HG03139 (cell line): ENCODE data around the gene CFAP97D2.
A peak's percentile ranks its signal among the peaks of the same experiment; 100 is the strongest.
"Not testable (repeated sequence)": the region's sequence is repeated elsewhere in the genome, so short reads cannot be mapped to it uniquely, and the experiment has no call there.

Experiments used
- ATAC-seq: cut with Tn5 transposase; IDR thresholded peaks from one replicate; pipeline ENCODE4 v1.9.1; 2021; ENCODE audit not compliant: unreplicated experiment

CFAP97D2 gene

DNA sequence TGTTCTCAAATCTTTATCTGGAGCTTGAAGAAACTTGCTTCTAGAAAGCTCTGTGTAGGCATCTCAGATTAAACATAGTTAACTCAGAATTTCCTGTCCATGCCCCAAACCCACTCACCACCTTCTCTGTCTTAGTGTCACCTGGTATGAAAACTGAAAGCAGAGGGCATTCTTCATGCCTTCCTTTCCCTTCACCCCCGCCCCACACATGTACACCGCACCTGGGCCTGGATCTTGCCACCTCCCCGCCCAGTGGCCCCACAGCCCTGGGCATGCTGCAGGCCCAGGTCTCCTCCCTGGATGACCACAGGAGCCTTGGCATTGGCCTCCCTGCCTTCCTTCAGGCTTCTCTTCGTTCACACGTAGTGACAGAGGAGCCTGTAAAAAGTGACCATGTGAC, 15.8 kb downstream of the CFAP97D2 start:
- ATAC-seq = no peak

DNA sequence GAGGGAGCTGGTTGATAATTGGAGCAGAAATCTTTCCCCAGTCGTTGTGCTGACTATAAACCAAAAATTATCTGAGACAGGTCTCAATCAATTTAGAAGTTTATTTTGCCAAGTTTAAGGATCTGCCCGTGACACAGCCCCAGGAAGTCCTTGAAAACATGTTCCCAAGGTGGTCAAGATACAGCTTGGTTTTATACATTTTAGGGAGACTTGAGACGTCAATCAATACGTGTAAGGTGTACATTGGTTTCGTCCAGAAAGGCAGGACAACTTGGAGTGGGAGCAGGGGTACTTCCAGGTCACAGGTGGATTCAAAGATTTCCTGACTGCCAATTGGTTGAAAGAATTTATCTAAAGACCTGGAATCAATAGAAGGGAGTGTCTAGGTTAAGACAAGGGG, 17.6 kb downstream of the CFAP97D2 start:
- no peak for ATAC-seq

DNA sequence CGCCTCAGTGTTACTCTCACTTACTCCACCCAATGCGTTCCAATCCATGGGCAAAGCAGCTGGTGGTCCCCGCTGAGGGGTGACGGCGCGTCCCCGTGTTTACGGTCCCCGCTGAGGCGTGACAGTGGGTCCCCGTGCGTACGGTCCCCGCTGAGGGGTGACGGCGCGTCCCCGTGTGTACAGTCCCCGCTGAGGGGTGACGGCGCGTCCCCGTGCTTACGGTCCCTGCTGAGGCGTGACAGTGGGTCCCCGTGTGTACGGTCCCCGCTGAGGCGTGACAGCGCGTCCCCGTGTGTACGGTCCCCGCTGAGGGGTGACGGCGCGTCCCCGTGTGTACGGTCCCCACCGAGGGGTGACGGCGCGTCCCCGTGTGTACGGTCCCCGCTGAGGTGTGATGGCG, 19.5 kb downstream of the CFAP97D2 start:
- ATAC-seq = no peak

DNA sequence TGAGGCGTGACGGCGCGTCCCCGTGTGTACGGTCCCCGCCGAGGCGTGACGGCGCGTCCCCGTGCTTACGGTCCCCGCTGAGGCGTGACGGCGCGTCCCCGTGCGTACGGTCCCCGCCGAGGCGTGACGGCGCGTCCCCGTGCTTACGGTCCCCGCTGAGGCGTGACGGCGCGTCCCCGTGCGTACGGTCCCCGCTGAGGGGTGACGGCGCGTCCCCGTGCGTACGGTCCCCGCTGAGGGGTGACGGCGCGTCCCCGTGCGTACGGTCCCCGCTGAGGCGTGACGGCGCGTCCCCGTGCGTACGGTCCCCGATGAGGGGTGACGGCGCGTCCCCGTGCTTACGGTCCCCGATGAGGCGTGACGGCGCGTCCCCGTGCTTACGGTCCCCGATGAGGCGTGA, 20.5 kb downstream of the CFAP97D2 start:
- ATAC-seq = not testable (repeated sequence)

DNA sequence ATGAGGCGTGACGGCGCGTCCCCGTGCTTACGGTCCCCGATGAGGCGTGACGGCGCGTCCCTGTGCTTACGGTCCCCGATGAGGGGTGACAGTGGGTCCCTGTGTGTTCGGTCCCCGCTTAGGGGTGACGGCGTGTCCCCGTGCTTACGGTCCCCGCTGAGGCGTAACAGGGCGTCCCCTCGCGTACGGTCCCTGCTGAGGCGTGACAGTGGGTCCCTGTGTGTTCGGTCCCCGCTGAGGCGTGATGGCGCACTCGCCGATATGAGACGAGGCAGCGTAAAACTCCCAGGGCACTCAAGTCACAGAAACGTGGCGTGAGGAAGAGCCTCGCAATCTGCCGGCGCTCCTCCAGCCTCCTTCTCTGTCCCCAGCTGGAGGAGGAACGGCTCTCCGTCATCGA, 20.9 kb downstream of the CFAP97D2 start:
- ATAC-seq = no peak

DNA sequence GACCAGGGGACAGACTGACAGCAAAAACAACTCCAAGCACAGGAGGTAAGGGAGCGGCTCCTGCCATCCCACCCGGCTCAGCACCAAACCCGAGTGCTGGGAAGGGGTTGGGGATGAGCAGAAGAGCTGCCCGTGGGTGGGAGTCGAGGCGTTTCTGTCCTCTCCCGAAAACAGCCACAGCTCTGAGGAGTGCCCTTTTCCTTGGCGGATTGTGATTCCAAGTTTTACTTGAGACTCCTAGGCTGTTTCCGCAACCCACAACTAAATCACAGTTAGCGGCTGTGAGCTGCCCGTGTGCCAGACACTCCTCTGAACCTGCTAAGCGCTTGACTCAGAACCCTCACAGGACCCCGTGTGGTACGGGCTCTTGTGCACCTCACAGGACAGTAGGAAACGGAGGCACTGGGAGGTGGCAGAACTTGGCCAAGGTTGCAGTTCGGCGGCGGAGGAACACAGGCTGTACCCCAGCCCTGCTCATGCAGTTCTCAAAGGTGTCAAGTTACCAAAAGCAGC, 21.4 kb downstream of the CFAP97D2 start:
- ATAC-seq = no peak

DNA sequence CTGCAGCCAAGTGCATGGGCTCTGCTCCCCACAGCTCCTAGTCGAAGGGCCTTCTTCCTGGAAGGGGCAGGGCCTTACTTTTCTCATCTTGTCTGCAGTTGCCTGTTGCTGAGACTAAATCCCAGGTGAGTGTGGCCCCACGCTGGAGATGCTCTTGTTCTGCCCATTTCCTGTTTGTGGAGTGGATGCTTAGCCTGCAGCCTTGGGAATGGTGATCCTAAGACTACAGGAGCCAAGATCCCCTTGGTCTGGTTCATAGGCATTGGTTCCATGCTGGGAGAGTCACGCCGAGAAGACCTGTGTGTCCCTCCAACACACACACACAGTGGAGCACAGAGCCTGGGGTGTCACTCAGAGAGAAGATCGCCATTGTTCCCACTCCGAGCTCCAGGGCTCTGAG, 23.5 kb downstream of the CFAP97D2 start:
- no peak for ATAC-seq

DNA sequence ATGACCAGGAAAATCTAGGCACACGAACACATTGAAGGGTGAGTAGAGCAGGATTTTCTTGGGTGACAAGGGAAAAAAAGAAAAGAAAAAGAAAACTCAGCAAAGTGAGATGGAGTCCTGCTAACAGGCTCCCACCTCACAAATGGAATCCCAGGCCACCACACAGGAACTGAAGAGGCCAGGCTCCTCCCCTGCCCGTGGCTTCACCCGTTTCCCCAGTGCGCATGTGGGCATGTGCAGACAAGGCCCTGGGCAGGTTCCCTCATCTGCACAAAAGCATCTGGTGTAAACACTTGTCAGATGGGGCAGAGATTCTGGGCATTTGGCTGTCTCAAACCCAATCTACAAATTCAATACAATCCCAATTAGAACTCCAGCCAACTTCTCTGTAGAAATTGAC, 24.5 kb downstream of the CFAP97D2 start:
- no peak for ATAC-seq

DNA sequence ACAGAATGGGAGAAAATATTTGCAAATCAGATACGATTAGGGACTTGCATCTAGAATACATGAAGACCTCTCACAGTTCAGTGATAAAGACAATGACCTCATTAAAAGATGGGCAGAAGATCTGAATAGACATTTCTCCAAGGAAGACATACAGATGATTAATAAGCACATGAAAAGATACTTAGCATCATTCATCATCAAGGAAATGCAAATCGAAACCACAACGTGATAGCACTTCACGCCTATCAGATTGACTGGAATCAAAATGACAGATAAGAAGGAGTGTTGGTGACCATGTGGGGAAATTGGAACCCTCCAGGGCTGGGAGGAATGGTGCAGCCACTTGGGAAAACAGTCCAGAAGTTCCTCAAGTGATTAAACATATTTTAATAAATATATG, 25.8 kb downstream of the CFAP97D2 start:
- no peak for ATAC-seq

DNA sequence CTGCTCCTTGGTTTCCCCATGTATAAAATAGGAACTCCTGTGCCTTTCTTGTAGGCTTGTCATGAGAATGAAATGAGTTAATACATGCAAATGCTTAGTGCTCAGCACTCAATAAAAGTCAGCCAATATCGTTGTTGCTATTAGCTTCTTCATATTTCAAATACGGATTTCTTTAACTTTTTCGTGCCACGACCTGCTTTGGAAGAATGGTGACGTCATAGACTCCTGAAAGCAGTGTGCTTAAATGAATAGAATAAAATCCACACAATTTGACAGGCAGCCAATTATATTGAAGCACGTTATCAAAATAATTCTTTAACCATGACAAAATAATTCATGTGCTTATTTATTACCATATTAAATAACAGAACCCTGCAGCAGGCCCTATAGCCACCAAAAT, 29.1 kb downstream of the CFAP97D2 start:
- ATAC-seq = no peak

DNA sequence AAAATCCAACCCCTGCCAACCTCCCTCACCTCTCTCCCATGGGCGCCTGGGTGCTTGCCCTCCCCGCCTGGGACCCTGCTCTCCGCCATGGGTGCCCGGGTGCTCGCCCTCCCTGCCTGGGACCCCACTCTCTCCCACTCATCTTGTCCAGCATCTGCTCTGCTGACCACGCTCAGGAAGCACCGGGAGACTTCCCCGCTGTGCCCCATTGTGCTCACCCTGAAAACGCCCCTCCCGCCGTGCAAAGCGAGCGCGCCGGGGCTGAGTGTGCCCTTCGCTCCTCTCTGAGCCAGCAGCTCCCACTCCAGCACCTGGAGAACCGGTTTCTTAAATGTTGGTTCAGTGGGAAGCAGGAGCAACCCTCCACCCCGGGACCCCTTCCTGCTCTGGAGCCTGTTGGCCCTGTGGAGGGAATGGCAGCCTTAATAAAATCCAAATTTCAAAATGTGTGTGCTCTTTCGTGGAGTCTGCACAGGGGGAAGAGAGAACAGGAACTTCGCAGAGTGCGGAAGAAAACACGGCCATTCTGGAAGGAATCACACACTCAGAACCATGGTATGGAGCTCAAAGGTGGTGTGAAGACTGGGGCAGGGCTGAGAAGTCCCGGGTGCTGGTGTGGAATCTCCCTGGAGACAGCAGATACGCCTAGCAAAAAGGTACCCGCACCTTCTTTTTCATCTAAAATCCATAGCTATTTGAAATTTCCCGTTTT, 32.5 kb downstream of the CFAP97D2 start:
- no peak for ATAC-seq

DNA sequence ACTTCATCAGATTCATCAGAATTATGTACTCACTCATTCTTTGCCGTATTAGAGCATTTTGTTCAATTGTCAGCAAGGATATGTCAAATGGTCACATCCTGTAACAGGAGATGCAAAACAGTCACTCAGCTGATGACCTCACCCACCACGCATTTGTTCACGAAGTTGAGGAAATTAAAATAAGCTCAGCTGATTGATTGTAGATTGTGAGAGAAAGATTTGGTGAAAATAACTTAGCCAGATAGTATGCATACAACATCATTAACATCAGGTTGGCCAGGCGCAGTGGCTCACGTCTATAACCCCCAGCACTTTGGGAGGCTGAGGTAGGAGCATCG, 33.1 kb downstream of the CFAP97D2 start:
- no peak for ATAC-seq

DNA sequence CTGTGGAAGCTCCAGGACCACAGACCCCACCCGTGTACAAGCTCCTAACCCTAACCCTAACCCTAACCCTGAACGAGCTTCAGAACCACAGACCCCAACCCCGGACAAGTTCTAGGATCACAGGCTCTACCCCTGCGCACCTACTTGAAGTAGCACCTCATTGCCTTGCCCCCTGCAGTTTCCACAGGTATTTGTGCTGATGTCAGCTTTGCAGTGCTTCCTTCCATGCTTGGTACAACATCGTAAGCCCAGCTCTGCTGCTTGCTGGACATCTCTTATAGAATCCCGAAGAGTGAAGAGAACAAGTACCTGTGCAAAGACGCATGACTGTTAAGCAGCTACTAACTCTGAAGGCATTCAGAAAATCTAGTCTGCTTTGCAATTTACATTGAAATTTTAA, 34.9 kb downstream of the CFAP97D2 start:
- ATAC-seq = no peak

DNA sequence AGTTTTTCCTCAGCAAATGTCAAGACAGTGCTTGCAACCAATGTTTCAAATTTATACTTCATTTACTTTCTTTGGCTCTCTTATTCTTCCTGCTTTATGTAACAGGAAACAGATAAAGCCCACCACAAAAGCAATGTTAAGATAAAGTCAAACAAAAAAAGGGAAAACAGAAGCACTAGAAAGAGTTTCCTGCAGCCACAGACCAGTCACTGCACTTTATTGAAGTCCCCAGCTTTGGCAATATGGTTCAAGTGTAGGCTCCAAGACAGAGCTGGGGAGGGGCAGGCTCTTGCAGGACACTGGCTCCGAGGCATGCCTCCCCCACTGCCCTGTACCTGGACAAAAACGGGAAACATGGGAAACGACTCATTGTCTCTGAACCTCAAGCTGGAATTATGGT, 40.3 kb downstream of the CFAP97D2 start:
- no peak for ATAC-seq

DNA sequence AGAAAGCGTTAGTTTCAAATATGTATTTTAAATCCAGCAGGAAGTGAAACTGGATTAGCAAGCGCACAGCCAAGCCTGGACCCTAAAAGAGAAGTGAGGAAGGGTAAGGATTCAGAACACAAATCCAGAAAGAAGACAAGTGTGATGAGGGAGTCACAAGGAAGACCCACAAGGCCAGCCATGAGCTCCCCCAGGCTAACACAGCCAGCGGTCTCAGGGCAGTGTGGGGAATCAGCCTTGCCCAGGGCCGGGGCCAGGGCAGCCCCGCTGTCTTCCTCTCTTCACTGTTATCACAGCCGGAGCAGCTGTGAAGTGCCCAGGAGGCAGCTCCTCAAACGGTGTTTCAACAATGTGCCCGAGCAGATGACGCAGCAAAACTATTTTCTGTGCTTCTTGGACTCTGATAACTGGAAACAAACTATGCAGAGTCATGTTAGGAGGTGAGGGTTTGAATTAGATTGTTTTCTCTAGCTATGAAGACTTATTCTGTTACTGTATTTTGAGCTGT, 43.5 kb downstream of the CFAP97D2 start:
- ATAC-seq = no peak

DNA sequence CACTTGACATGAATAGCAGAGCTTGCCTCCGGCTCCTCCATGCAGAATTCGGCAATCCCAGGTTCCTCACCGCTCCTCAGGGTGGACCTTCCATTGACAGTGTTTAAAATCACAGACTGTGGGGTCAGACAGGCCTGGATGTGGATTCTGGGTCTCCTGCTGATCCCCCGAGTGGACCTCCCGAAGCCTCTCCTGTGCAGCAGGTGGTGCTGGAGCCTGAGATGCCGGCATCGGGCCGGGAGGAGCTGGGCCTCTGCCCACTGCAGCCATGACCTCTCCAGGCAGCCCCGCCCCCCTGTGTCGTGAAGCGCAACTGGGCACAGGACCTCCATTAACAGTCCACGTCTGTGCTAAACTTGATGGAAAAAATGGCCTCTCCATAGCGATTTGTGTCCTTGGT, 45.1 kb downstream of the CFAP97D2 start:
- ATAC-seq = no peak

DNA sequence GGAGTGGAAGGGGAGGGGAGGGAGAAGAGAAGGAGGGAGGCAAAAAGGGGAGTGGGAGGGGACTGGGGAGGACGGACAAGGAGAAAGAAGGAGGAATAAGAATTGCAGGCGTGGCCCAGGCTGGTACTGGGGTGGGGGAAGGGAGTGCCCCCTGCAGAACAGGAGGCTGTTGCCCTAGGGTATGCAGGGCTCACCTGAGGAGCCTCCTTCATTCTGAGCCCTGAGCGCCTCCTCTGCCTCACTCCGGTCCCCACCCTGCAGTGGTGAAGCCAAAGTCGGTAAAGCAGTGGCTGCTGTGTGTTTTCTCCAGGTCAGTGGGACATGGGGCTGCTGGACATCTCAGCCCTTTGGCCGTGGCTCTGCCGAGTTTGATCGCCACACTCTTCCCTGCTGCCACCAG, 46.6 kb downstream of the CFAP97D2 start:
- no peak for ATAC-seq

DNA sequence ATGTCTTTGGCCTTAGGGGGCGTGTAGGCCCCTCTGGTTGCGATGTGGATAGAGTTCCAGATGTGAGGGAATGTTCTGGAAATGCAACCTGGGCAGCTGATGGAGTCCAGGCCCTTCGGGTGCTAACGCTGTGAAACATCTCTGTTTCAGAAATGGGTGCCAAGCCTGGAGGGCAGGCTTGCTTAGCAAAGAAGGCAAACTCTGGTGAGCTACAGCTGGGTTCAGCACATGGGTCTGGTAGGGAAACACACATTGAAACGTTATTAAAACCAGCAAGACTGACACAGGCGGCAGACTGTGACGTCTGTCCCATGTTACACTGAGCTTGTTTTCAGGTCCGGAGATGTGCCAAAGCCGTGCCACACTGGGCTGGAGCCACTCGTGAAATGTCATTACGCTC, 47.0 kb downstream of the CFAP97D2 start:
- no peak for ATAC-seq

DNA sequence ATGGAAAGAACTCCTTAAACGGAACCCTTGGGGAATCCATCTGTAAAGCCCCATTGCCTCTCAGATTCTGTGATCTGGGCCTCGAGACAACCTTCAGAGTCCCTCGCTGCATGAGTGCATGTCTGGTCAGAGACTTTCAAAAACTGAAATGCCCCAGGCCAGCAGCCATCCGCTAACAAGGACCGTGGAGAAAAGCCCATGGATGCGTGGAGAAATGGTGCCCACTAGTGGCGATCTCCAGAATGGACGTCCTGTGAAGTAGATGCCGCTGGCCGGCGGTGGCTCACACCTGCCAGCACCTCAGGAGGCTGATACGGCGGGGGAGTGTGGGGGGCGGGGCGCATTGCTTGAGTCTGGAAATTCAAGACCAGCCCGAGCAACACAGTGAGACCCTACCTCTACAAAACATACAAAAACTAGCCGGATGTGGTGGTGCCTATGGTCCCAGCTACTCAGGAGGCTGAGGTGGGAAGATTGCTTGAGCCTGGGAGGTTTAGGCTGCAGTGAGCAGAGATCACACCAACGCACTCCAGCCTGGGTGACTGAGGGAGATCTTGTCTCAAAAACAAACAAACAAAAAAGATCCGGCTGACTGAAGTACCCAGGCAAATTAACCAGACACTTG, 47.8 kb downstream of the CFAP97D2 start:
- peak; percentile 72 for ATAC-seq

DNA sequence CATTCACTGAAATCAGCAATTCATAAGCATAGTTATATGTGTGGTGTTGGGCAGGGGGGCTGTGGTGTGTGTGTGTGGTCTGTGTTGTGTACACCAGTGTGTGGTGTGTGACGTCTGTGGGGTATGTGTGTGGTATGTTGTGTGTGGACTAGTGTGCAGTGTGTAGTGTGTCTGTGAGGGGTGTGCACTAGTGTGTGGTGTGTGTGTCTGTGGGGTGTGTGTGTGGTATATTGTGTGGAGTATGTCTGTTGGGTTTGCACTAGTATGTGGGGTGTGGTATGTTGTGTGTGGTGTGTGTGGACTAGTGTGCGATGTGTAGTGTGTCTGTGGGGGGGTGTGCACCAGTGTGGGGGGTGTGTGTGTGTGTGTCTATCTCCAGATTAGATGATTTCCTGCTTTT, 48.5 kb downstream of the CFAP97D2 start:
- ATAC-seq = no peak

DNA sequence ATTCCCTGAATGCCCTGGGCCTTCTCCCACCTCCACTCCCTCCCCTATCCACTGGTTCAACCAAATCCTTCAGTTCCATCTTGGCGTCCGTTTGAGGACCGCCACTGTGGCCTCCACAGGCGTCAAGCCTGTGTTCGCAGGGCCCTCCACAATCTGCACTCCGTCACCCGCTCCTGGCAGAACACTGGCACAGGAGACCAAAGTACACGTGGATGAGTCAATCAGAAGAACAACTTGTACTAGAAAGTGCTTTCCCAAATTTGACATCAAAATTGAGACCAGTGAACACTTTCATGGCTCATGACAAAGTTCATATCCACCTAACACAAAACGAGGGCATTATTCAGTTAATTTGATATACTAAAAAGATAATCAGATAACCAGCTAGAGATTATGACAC, 49.1 kb downstream of the CFAP97D2 start:
- ATAC-seq = no peak

DNA sequence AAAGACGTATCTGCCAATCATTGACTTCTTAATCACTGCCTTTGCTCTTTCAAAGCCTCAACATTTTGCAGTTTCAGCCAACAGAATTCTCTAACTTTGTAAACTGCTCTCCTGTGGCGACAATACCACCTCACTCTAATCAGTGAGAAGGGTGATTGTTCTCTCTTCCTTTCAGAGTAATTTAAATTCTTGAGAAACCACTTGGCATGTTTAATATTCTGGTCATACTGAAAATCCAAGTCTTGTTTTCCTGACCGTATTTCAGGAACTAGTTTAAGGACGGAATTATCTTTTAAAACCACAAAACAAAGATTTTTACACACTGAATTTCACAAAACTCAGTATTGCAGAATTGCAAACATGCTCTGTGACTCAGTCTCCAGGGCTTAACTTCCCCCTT, 50.4 kb downstream of the CFAP97D2 start:
- no peak for ATAC-seq

DNA sequence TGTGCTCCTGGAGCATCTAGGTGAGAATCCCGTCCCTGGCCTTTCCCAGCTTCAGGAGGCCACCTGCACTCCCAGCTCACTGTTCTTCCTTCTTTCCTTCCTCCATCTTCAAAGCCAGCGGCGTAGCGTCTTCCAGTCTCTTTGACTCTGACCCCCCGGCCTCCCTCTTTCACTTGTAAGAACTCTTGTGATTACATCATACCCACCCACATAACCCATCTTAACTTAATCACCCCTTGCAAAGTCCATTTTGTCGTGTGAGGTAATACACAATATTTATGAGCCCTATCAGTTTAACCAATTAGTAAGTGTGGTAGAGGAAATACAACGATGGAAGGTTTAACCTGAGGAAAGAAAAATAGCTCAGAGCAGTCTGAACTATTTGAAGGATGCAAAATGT, 51.1 kb downstream of the CFAP97D2 start:
- ATAC-seq = no peak
